MCF 10A (cell line): ENCODE results near the gene BUB1B. TPM values are rescaled to one million over a fixed set of nuclear protein-coding genes. Genes with fewer than 3 reads are reported as not detected.

Experiments
- BruUV-seq: library from RNA; stranded (reverse); fragments of 400-500 nt; replicated peaks from 2 replicates; lab custom pipeline; 2021; lab: Mats Ljungman, UMichigan
- CTCF ChIA-PET: fragments of 300-600 bp; sonication (Branson Sonifier 250); formaldehyde crosslinking; extraction: SDS; loops from one replicate; lab custom pipeline; 2021; ENCODE audit warnings: antibody characterized with exemption, inconsistent platforms; lab: Yijun Ruan, JAX
- POLR2A ChIA-PET: fragments of 300-600, 350-650 bp; sonication (Branson Sonifier 250); formaldehyde crosslinking; extraction: SDS; loops from one replicate; lab custom pipeline; 2020; ENCODE audit warnings: antibody characterized with exemption, inconsistent platforms; lab: Yijun Ruan, JAX
- DNase-seq: peaks from one replicate; pipeline ENCODE4 v3.0.0-alpha.2; 2018; ENCODE audit not compliant: unreplicated experiment
- H3K27ac Mint-ChIP-seq: one replicate; pipeline ENCODE4 v1.8.0; 2022; ENCODE audit warnings: mild to moderate bottlenecking, low read depth, mixed read lengths; ENCODE audit not compliant: unreplicated experiment
- H3K27me3 Mint-ChIP-seq: one replicate; pipeline ENCODE4 v1.8.0; 2022; ENCODE audit warnings: mixed read lengths; ENCODE audit not compliant: insufficient read depth, unreplicated experiment
- H3K36me3 Mint-ChIP-seq: one replicate; pipeline ENCODE4 v1.8.0; 2022; ENCODE audit warnings: mild to moderate bottlenecking, moderate library complexity, mixed read lengths; ENCODE audit not compliant: insufficient read depth, unreplicated experiment
- H3K4me1 Mint-ChIP-seq: one replicate; pipeline ENCODE4 v1.8.0; 2022; ENCODE audit warnings: mixed read lengths; ENCODE audit not compliant: insufficient read depth, unreplicated experiment
- H3K4me3 Mint-ChIP-seq: one replicate; pipeline ENCODE4 v1.8.0; 2022; ENCODE audit warnings: mild to moderate bottlenecking, moderate library complexity, mixed read lengths; ENCODE audit not compliant: unreplicated experiment
- H3K9me3 Mint-ChIP-seq: one replicate; pipeline ENCODE4 v1.8.0; 2022; ENCODE audit warnings: mixed read lengths; ENCODE audit not compliant: unreplicated experiment
- intact Hi-C: fragments of 100-400 bp; cut with micrococcal nuclease; formaldehyde crosslinking; loops from 2 replicates; pipeline ENCODE4 v1.14.1; 2022
- total RNA-seq: library from RNA; stranded (reverse); gene quantifications from 2 replicates; pipeline ENCODE4 v1.2.3, GENCODE V29; 2022
- TF ChIP-seq, protein P1 (sequence below): fragments of 200-600 bp; IDR thresholded peaks from one replicate; pipeline ENCODE4 v1.8.0; 2022; ENCODE audit warnings: antibody characterized with exemption, mild to moderate bottlenecking; ENCODE audit not compliant: unreplicated experiment

BUB1B gene
- total RNA-seq, 1 experiment from 2014 or later: 30.9 TPM

- BruUV-seq: no TSS peak
- Mint-ChIP-seq H3K9me3 (no peaks in the 10 kb centered on the region), H3K27ac (no peak overlapping the region), H3K27me3 (no peaks in the 10 kb centered on the region), H3K4me3 (no peak overlapping the region), H3K4me1 (peaks cover 15% of the 10 kb centered on the region), H3K36me3 (peaks cover 23% of the 10 kb centered on the region)
- no peak for DNase-seq
- intact Hi-C loops: no loop called here
- ChIA-PET CTCF (interaction anchor here (0.8 to 3.4 kb wide), 4 partner anchors 26 to 90 kb away, joined by 4 to 36 read pairs (median 10); no protein-coding TSS in a partner anchor), POLR2A (interaction anchor here (0.9 to 1.6 kb wide), 2 partner anchors 19 to 128 kb away, joined by 3 to 4 read pairs; no protein-coding TSS in a partner anchor)
- TF ChIP-seq, protein P1, sequence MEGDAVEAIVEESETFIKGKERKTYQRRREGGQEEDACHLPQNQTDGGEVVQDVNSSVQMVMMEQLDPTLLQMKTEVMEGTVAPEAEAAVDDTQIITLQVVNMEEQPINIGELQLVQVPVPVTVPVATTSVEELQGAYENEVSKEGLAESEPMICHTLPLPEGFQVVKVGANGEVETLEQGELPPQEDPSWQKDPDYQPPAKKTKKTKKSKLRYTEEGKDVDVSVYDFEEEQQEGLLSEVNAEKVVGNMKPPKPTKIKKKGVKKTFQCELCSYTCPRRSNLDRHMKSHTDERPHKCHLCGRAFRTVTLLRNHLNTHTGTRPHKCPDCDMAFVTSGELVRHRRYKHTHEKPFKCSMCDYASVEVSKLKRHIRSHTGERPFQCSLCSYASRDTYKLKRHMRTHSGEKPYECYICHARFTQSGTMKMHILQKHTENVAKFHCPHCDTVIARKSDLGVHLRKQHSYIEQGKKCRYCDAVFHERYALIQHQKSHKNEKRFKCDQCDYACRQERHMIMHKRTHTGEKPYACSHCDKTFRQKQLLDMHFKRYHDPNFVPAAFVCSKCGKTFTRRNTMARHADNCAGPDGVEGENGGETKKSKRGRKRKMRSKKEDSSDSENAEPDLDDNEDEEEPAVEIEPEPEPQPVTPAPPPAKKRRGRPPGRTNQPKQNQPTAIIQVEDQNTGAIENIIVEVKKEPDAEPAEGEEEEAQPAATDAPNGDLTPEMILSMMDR: no peak
Observed at GRCh38 chr15:40248006-40248783, 87.3 kb downstream of the BUB1B start.

DNA sequence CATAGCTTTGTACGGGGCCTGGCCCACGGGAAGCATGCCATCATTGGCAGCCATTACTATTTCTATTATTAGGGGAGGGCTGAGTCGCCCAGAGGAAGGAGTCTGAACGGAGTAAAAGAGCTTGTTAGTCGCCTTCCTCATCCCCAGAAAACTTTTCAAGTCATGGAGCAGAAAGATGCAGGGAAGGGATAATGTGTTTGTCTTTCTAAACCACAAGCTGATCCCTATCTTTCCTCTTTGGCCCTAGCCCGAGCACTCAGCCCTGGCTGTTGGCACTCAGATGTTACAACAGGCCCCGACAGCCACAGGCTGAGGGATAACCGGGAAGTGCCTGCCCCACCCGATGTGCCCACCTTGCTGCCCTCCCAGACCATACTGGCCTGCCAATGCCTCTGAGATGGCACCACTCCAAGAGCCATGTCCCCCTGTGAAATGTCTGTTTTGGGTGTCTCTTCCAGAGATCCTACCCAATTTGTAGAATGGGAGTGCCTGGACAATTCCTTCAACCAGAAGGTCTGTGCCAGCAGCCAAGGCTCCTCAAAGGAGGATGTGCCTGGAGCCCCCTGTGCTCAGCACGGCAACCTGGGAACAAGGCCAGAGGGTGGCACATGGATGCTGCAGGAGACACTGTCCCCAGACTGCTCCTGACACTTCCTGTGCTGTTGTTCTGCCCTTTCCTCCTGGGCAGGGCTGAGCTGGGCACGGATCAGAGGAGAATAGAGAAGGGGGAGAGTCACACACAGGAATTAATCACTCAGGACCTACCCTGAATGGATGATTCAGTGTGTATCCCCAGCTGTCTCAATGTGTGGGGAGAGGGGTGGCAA lies 88.8 kb downstream of the BUB1B start:
- no peak overlapping the region for H3K4me3 Mint-ChIP-seq
- H3K36me3 Mint-ChIP-seq: peaks cover 31% of the 10 kb centered on the region
- TF ChIP-seq, protein P1: no peak
- H3K27ac Mint-ChIP-seq: peak overlapping the region; percentile 49
- intact Hi-C loops: no loop called here
- POLR2A ChIA-PET: interaction anchor here (0.9 to 1.7 kb wide), 6 partner anchors 8 to 146 kb away, joined by 3 to 7 read pairs (median 4); partner anchors contain the start of gene PAK6
- BruUV-seq: no TSS peak
- H3K9me3 Mint-ChIP-seq: no peaks in the 10 kb centered on the region
- CTCF ChIA-PET: interaction anchor here (1.7 to 3.4 kb wide), 3 partner anchors 24 to 32 kb away, joined by 12 to 36 read pairs (median 13); no protein-coding TSS in a partner anchor
- no peak for DNase-seq
- H3K27me3 Mint-ChIP-seq: no peaks in the 10 kb centered on the region
- H3K4me1 Mint-ChIP-seq: peaks cover 12% of the 10 kb centered on the region

GRCh38 chr15:40250304-40250656 lies 89.4 kb downstream of the BUB1B start:
- Mint-ChIP-seq H3K9me3 (no peaks in the 10 kb centered on the region), H3K27ac (no peak overlapping the region), H3K27me3 (no peaks in the 10 kb centered on the region), H3K4me3 (no peak overlapping the region), H3K36me3 (peaks cover 31% of the 10 kb centered on the region), H3K4me1 (peaks cover 12% of the 10 kb centered on the region)
- ChIA-PET POLR2A (interaction anchor here (0.8 to 1.7 kb wide), 5 partner anchors 9 to 147 kb away, joined by 3 to 7 read pairs (median 4); partner anchors contain the start of gene PAK6), CTCF (interaction anchor here (1.7 to 2.6 kb wide), 2 partner anchors 24 to 33 kb away, joined by 12 to 13 read pairs; no protein-coding TSS in a partner anchor)
- TF ChIP-seq, protein P1: no peak
- intact Hi-C loops: no loop called here
- BruUV-seq: no TSS peak
- DNase-seq: no peak
